Measurements from ENCODE around the gene TGFBR2.

TGFBR2 gene

DNA sequence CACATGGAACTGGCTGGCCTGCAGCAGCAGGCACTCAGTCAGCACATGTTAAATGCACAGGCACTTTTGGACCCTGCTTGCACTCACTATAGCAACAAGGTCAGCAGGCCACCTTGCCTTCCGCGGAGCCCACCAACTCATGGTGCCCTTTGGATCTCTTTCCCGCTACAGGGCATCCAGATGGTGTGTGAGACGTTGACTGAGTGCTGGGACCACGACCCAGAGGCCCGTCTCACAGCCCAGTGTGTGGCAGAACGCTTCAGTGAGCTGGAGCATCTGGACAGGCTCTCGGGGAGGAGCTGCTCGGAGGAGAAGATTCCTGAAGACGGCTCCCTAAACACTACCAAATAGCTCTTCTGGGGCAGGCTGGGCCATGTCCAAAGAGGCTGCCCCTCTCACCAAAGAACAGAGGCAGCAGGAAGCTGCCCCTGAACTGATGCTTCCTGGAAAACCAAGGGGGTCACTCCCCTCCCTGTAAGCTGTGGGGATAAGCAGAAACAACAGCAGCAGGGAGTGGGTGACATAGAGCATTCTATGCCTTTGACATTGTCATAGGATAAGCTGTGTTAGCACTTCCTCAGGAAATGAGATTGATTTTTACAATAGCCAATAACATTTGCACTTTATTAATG, 85.0 kb downstream of the TGFBR2 start:
- Histone ChIP-seq H3K36me3 (ENCODE audit: control insufficient read depth in 1 of 2, insufficient read depth in 2 of 2, low read length in 2 of 2) (peaks cover 35 to 51% of the 10 kb centered on the region in 2 donors), H3K27me3 (ENCODE audit: low read depth, low read length) (no peaks in the 10 kb centered on the region), H3K27ac (ENCODE audit: low read length) (peak overlapping the region; percentile 48), H3K4me1 (ENCODE audit: control insufficient read depth in 1 of 2, insufficient read depth in 2 of 2, low read length in 2 of 2) (peaks cover 32 to 60% of the 10 kb centered on the region in 2 donors), H3K9me3 (ENCODE audit: control insufficient read depth in 1 of 2, low read length in 2 of 2) (no peaks in the 10 kb centered on the region), H3K4me3 (ENCODE audit: low read depth in 1 of 2, low read length in 2 of 2) (peak overlapping the region in 1 of 2 donors; percentile 20)

GRCh38 chr3:30691944-30692343, 85.5 kb downstream of the TGFBR2 start:
- Histone ChIP-seq H3K9me3 (ENCODE audit: control insufficient read depth in 1 of 2, low read length in 2 of 2) (no peaks in the 10 kb centered on the region), H3K36me3 (ENCODE audit: control insufficient read depth in 1 of 2, insufficient read depth in 2 of 2, low read length in 2 of 2) (peaks cover 35 to 51% of the 10 kb centered on the region in 2 donors), H3K27me3 (ENCODE audit: low read depth, low read length) (no peaks in the 10 kb centered on the region), H3K4me3 (ENCODE audit: low read depth in 1 of 2, low read length in 2 of 2) (no peak overlapping the region), H3K27ac (ENCODE audit: low read length) (no peak overlapping the region), H3K4me1 (ENCODE audit: control insufficient read depth in 1 of 2, insufficient read depth in 2 of 2, low read length in 2 of 2) (peaks cover 32 to 60% of the 10 kb centered on the region in 2 donors)

- H3K9me3 ChIP-seq (ENCODE audit: control insufficient read depth in 1 of 2, low read length in 2 of 2) = no peaks in the 10 kb centered on the region
- peaks cover 32 to 60% of the 10 kb centered on the region in 2 donors for H3K4me1 ChIP-seq (ENCODE audit: control insufficient read depth in 1 of 2, insufficient read depth in 2 of 2, low read length in 2 of 2)
- no peak overlapping the region for H3K4me3 ChIP-seq (ENCODE audit: low read depth in 1 of 2, low read length in 2 of 2)
- peak overlapping the region; percentile 24 for H3K27ac ChIP-seq (ENCODE audit: low read length)
- H3K36me3 ChIP-seq (ENCODE audit: control insufficient read depth in 1 of 2, insufficient read depth in 2 of 2, low read length in 2 of 2) = peaks cover 34 to 51% of the 10 kb centered on the region in 2 donors
- H3K27me3 ChIP-seq (ENCODE audit: low read depth, low read length) = no peaks in the 10 kb centered on the region
Observed at GRCh38 chr3:30692498-30693130, 86.2 kb downstream of the TGFBR2 start.

- no peaks in the 10 kb centered on the region for H3K27me3 ChIP-seq (ENCODE audit: low read depth, low read length)
- peaks cover 24 to 52% of the 10 kb centered on the region in 2 donors for H3K4me1 ChIP-seq (ENCODE audit: control insufficient read depth in 1 of 2, insufficient read depth in 2 of 2, low read length in 2 of 2)
- peak overlapping the region; percentile 24 for H3K27ac ChIP-seq (ENCODE audit: low read length)
- no peaks in the 10 kb centered on the region for H3K9me3 ChIP-seq (ENCODE audit: control insufficient read depth in 1 of 2, low read length in 2 of 2)
- H3K4me3 ChIP-seq (ENCODE audit: low read depth in 1 of 2, low read length in 2 of 2) = no peak overlapping the region
- peaks cover 24 to 46% of the 10 kb centered on the region in 2 donors for H3K36me3 ChIP-seq (ENCODE audit: control insufficient read depth in 1 of 2, insufficient read depth in 2 of 2, low read length in 2 of 2)
Observed at GRCh38 chr3:30693470-30694120, 87.2 kb downstream of the TGFBR2 start.

GRCh38 chr3:30694148-30694547, 87.7 kb downstream of the TGFBR2 start:
- Histone ChIP-seq H3K27me3 (ENCODE audit: low read depth, low read length) (no peaks in the 10 kb centered on the region), H3K4me3 (ENCODE audit: low read depth in 1 of 2, low read length in 2 of 2) (no peak overlapping the region), H3K36me3 (ENCODE audit: control insufficient read depth in 1 of 2, insufficient read depth in 2 of 2, low read length in 2 of 2) (peaks cover 23 to 41% of the 10 kb centered on the region in 2 donors), H3K4me1 (ENCODE audit: control insufficient read depth in 1 of 2, insufficient read depth in 2 of 2, low read length in 2 of 2) (peaks cover 18 to 47% of the 10 kb centered on the region in 2 donors), H3K9me3 (ENCODE audit: control insufficient read depth in 1 of 2, low read length in 2 of 2) (no peaks in the 10 kb centered on the region), H3K27ac (ENCODE audit: low read length) (no peak overlapping the region)

GRCh38 chr3:30694668-30695067, 88.3 kb downstream of the TGFBR2 start:
- no peaks in the 10 kb centered on the region for H3K9me3 ChIP-seq (ENCODE audit: control insufficient read depth in 1 of 2, low read length in 2 of 2)
- H3K27ac ChIP-seq (ENCODE audit: low read length) = no peak overlapping the region
- peaks cover 23 to 41% of the 10 kb centered on the region in 2 donors for H3K36me3 ChIP-seq (ENCODE audit: control insufficient read depth in 1 of 2, insufficient read depth in 2 of 2, low read length in 2 of 2)
- no peaks in the 10 kb centered on the region for H3K27me3 ChIP-seq (ENCODE audit: low read depth, low read length)
- H3K4me1 ChIP-seq (ENCODE audit: control insufficient read depth in 1 of 2, insufficient read depth in 2 of 2, low read length in 2 of 2) = peaks cover 13 to 41% of the 10 kb centered on the region in 2 donors
- no peak overlapping the region for H3K4me3 ChIP-seq (ENCODE audit: low read depth in 1 of 2, low read length in 2 of 2)

- Histone ChIP-seq H3K9me3 (ENCODE audit: control insufficient read depth in 1 of 2, low read length in 2 of 2) (no peaks in the 10 kb centered on the region), H3K36me3 (ENCODE audit: control insufficient read depth in 1 of 2, insufficient read depth in 2 of 2, low read length in 2 of 2) (peaks cover 15 to 34% of the 10 kb centered on the region in 2 donors), H3K4me3 (ENCODE audit: low read depth in 1 of 2, low read length in 2 of 2) (no peak overlapping the region), H3K4me1 (ENCODE audit: control insufficient read depth in 1 of 2, insufficient read depth in 2 of 2, low read length in 2 of 2) (peaks cover 5 to 33% of the 10 kb centered on the region in 2 donors), H3K27me3 (ENCODE audit: low read depth, low read length) (no peaks in the 10 kb centered on the region), H3K27ac (ENCODE audit: low read length) (no peak overlapping the region)
Observed at GRCh38 chr3:30695302-30696061, 89.1 kb downstream of the TGFBR2 start.

- H3K4me3 ChIP-seq (ENCODE audit: low read depth in 1 of 2, low read length in 2 of 2) = no peak overlapping the region
- no peaks in the 10 kb centered on the region for H3K9me3 ChIP-seq (ENCODE audit: control insufficient read depth in 1 of 2, low read length in 2 of 2)
- no peak overlapping the region for H3K27ac ChIP-seq (ENCODE audit: low read length)
- H3K27me3 ChIP-seq (ENCODE audit: low read depth, low read length) = no peaks in the 10 kb centered on the region
- H3K4me1 ChIP-seq (ENCODE audit: control insufficient read depth in 1 of 2, insufficient read depth in 2 of 2, low read length in 2 of 2) = peaks cover 5 to 24% of the 10 kb centered on the region in 2 donors
- peaks cover 15 to 30% of the 10 kb centered on the region in 2 donors for H3K36me3 ChIP-seq (ENCODE audit: control insufficient read depth in 1 of 2, insufficient read depth in 2 of 2, low read length in 2 of 2)
Observed at GRCh38 chr3:30696403-30696819, 90.0 kb downstream of the TGFBR2 start.

DNA sequence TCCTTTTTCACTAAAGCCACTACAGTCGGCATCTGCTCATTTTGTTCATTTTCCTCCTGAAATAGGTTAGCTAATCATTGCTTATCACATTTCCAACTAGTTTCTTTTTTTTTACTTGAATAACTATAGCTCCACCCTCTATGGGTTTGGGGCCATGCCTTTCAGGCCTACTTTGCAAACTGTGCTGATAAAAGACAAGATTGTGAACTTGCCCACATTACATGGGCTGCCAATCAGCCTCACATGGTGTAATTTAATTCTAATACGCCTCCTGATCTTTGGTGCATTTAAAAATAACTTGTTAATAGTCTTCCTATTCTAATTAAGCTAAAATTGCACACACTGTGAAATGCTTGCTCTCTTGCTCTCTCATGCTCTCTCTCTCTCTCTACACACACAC, 90.5 kb downstream of the TGFBR2 start:
- H3K4me1 ChIP-seq (ENCODE audit: control insufficient read depth in 1 of 2, insufficient read depth in 2 of 2, low read length in 2 of 2) = peaks cover 5 to 22% of the 10 kb centered on the region in 2 donors
- no peaks in the 10 kb centered on the region for H3K9me3 ChIP-seq (ENCODE audit: control insufficient read depth in 1 of 2, low read length in 2 of 2)
- peaks cover 12 to 29% of the 10 kb centered on the region in 2 donors for H3K36me3 ChIP-seq (ENCODE audit: control insufficient read depth in 1 of 2, insufficient read depth in 2 of 2, low read length in 2 of 2)
- H3K27ac ChIP-seq (ENCODE audit: low read length) = no peak overlapping the region
- H3K27me3 ChIP-seq (ENCODE audit: low read depth, low read length) = no peaks in the 10 kb centered on the region
- H3K4me3 ChIP-seq (ENCODE audit: low read depth in 1 of 2, low read length in 2 of 2) = no peak overlapping the region

GRCh38 chr3:30698549-30698948, 92.1 kb downstream of the TGFBR2 start:
- Histone ChIP-seq H3K36me3 (ENCODE audit: control insufficient read depth in 1 of 2, insufficient read depth in 2 of 2, low read length in 2 of 2) (peaks cover 6 to 16% of the 10 kb centered on the region in 2 donors), H3K9me3 (ENCODE audit: control insufficient read depth in 1 of 2, low read length in 2 of 2) (no peaks in the 10 kb centered on the region), H3K4me3 (ENCODE audit: low read depth in 1 of 2, low read length in 2 of 2) (no peak overlapping the region), H3K27me3 (ENCODE audit: low read depth, low read length) (no peaks in the 10 kb centered on the region), H3K4me1 (ENCODE audit: control insufficient read depth in 1 of 2, insufficient read depth in 2 of 2, low read length in 2 of 2) (peaks cover 0 to 10% of the 10 kb centered on the region in 2 donors), H3K27ac (ENCODE audit: low read length) (no peak overlapping the region)

DNA sequence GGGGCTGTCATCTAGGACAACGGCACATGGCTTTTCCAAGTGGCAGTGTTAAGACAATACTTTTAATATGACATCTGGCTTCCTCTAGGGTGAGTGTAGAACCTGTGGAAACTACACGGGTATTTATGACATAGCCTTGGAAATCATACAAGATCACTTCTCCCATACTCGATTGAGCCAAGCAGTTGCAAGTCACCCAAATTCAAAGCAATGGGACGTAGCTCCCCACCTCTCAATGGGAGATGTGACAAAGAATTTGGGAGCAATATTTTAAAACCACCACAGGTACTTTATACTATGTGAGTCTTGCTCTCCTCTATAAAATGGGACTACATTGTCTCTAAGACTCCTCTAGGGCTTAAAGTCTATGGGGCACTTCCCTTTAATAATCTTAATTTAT, 93.5 kb downstream of the TGFBR2 start:
- Histone ChIP-seq H3K27ac (ENCODE audit: low read length) (no peak overlapping the region), H3K4me1 (ENCODE audit: control insufficient read depth in 1 of 2, insufficient read depth in 2 of 2, low read length in 2 of 2) (peaks cover 0 to 10% of the 10 kb centered on the region in 2 donors), H3K9me3 (ENCODE audit: control insufficient read depth in 1 of 2, low read length in 2 of 2) (no peaks in the 10 kb centered on the region), H3K36me3 (ENCODE audit: control insufficient read depth in 1 of 2, insufficient read depth in 2 of 2, low read length in 2 of 2) (peaks cover 0 to 7% of the 10 kb centered on the region in 2 donors), H3K4me3 (ENCODE audit: low read depth in 1 of 2, low read length in 2 of 2) (no peak overlapping the region), H3K27me3 (ENCODE audit: low read depth, low read length) (no peaks in the 10 kb centered on the region)

All from muscle layer of duodenum (tissue), 2 donors.